Parathyroid adenoma (tissue), 2 donors: ENCODE measurements around the gene RBMS1.

Experiments
- H2AFZ ChIP-seq: fragments of 300-600 bp; sonication (generic); one replicate; pipeline ENCODE4 v1.7.0; 2017; ENCODE audit warnings: antibody characterized with exemption, mild to moderate bottlenecking
- H3K27ac ChIP-seq: fragments of 300-600 bp; sonication (generic); one replicate; pipeline ENCODE4 v1.7.0; 2017
- H3K27me3 ChIP-seq: fragments of 300-600 bp; sonication (generic); one replicate; pipeline ENCODE4 v1.7.0; 2017; ENCODE audit warnings: low read length; ENCODE audit not compliant: control insufficient read depth, insufficient read depth
- H3K36me3 ChIP-seq: fragments of 300-600 bp; sonication (generic); one replicate; pipeline ENCODE4 v1.7.0; 2017; ENCODE audit warnings: low read length; ENCODE audit not compliant: control insufficient read depth, insufficient read depth
- H3K4me1 ChIP-seq: fragments of 300-600 bp; sonication (generic); one replicate; pipeline ENCODE4 v1.7.0; 2017; ENCODE audit warnings: control low read depth
- H3K4me2 ChIP-seq: fragments of 300-600 bp; sonication (generic); one replicate; pipeline ENCODE4 v1.7.0; 2017; ENCODE audit warnings: low read length
- H3K4me3 ChIP-seq: fragments of 300-600 bp; sonication (generic); one replicate; pipeline ENCODE4 v1.7.0; 2017; ENCODE audit warnings: low read depth, low read length
- H3K79me2 ChIP-seq: fragments of 300-600 bp; sonication (generic); one replicate; pipeline ENCODE4 v1.7.0; 2017; ENCODE audit warnings: control low read depth
- H3K9ac ChIP-seq: fragments of 300-600 bp; sonication (generic); one replicate; pipeline ENCODE4 v1.7.0; 2017; ENCODE audit warnings: mild to moderate bottlenecking
- H3K9me3 ChIP-seq: fragments of 300-600 bp; sonication (generic); one replicate; pipeline ENCODE4 v1.7.0; 2017; ENCODE audit warnings: low read length; ENCODE audit not compliant: control insufficient read depth
- CTCF ChIP-seq: fragments of 300-600 bp; sonication (generic); IDR thresholded peaks from one replicate; pipeline ENCODE4 v1.7.0; 2017; ENCODE audit warnings: antibody characterized with exemption, mild to moderate bottlenecking
- donor health status: primary hyperparathyroidism.

RBMS1 gene

GRCh38 chr2:160411167-160411566 lies 82.4 kb downstream of the RBMS1 start:
- Histone ChIP-seq H3K27me3 (no peaks in the 10 kb centered on the region), H3K9ac (no peak overlapping the region), H3K36me3 (no peaks in the 10 kb centered on the region), H2AFZ (no peak overlapping the region), H3K27ac (peak overlapping the region; percentile 41), H3K4me2 (peak overlapping the region; percentile 11), H3K79me2 (peaks cover 35% of the 10 kb centered on the region), H3K9me3 (no peaks in the 10 kb centered on the region), H3K4me1 (peaks cover 18% of the 10 kb centered on the region), H3K4me3 (no peak overlapping the region)
- TF ChIP-seq CTCF, result no peak

GRCh38 chr2:160409480-160409879 lies 84.1 kb downstream of the RBMS1 start:
- TF ChIP-seq CTCF, result no peak
- peak overlapping the region; percentile 53 for H3K27ac ChIP-seq
- H3K9me3 ChIP-seq, result no peaks in the 10 kb centered on the region
- no peaks in the 10 kb centered on the region for H3K36me3 ChIP-seq
- no peak overlapping the region for H2AFZ ChIP-seq
- H3K27me3 ChIP-seq, result no peaks in the 10 kb centered on the region
- H3K9ac ChIP-seq, result no peak overlapping the region
- H3K4me3 ChIP-seq, result no peak overlapping the region
- H3K4me2 ChIP-seq, result no peak overlapping the region
- H3K79me2 ChIP-seq, result peaks cover 50% of the 10 kb centered on the region
- H3K4me1 ChIP-seq, result peaks cover 27% of the 10 kb centered on the region

GRCh38 chr2:160408959-160409291 lies 84.7 kb downstream of the RBMS1 start:
- no peaks in the 10 kb centered on the region for H3K27me3 ChIP-seq
- peak overlapping the region; percentile 53 for H3K27ac ChIP-seq
- no peak overlapping the region for H3K4me3 ChIP-seq
- peaks cover 32% of the 10 kb centered on the region for H3K4me1 ChIP-seq
- H3K79me2 ChIP-seq, result peaks cover 52% of the 10 kb centered on the region
- no peaks in the 10 kb centered on the region for H3K36me3 ChIP-seq
- no peak for TF ChIP-seq CTCF
- H3K4me2 ChIP-seq, result no peak overlapping the region
- no peak overlapping the region for H2AFZ ChIP-seq
- H3K9ac ChIP-seq, result no peak overlapping the region
- no peaks in the 10 kb centered on the region for H3K9me3 ChIP-seq

- Histone ChIP-seq H3K27ac (peak overlapping the region; percentile 53), H3K9me3 (no peaks in the 10 kb centered on the region), H3K9ac (no peak overlapping the region), H2AFZ (no peak overlapping the region), H3K4me2 (peak overlapping the region; percentile 52), H3K4me3 (no peak overlapping the region), H3K4me1 (peaks cover 36% of the 10 kb centered on the region), H3K79me2 (peaks cover 52% of the 10 kb centered on the region), H3K36me3 (no peaks in the 10 kb centered on the region), H3K27me3 (no peaks in the 10 kb centered on the region)
- no peak for TF ChIP-seq CTCF
These were observed 85.2 kb downstream of the RBMS1 start for GRCh38 chr2:160408173-160408958.
